Neural cell (in vitro differentiated cells): ENCODE measurements around the gene UTP14C.

Experiments
- EP300 ChIP-seq: fragments of 450-650 bp; conservative IDR thresholded peaks from 2 replicates; pipeline ENCODE4 v1.6.1; 2014; ENCODE audit warnings: antibody characterized with exemption, mild to moderate bottlenecking, moderate library complexity; ENCODE audit not compliant: poor library complexity, severe bottlenecking
- EZH2 ChIP-seq: fragments of 200-600, 300-800 bp; shearing (Covaris generic), sonication (generic); IDR thresholded peaks from 2 replicates; pipeline ENCODE4 v1.6.1; 2014; ENCODE audit warnings: antibody characterized with exemption, low read length, borderline replicate concordance, mild to moderate bottlenecking; ENCODE audit not compliant: insufficient read depth, poor library complexity, severe bottlenecking
- MXI1 ChIP-seq: fragments of 450-650 bp; conservative IDR thresholded peaks from 2 replicates; pipeline ENCODE4 v1.6.1; 2014; ENCODE audit warnings: antibody characterized with exemption, mild to moderate bottlenecking; ENCODE audit not compliant: poor library complexity, severe bottlenecking
- POLR2AphosphoS5 ChIP-seq: IDR thresholded peaks from 2 replicates; pipeline ENCODE4 v1.6.1; 2012
- RAD21 ChIP-seq: fragments of 450-650 bp; conservative IDR thresholded peaks from 2 replicates; pipeline ENCODE4 v1.6.1; 2014; ENCODE audit warnings: antibody characterized with exemption, mild to moderate bottlenecking, moderate library complexity
- SMC3 ChIP-seq: fragments of 450-650 bp; conservative IDR thresholded peaks from 2 replicates; pipeline ENCODE4 v1.6.1; 2014; ENCODE audit warnings: antibody characterized with exemption, mild to moderate bottlenecking, moderate library complexity; ENCODE audit not compliant: poor library complexity
- TAF1 ChIP-seq: IDR thresholded peaks from 2 replicates; pipeline ENCODE4 v1.6.1; 2012; ENCODE audit warnings: low read depth
- TF ChIP-seq, protein P1 (sequence below): fragments of 450-650 bp; IDR thresholded peaks from 2 replicates; pipeline ENCODE4 v1.5.1; 2014; ENCODE audit warnings: antibody characterized with exemption, mild to moderate bottlenecking, moderate library complexity; ENCODE audit not compliant: poor library complexity, severe bottlenecking
- TF ChIP-seq, protein P2 (sequence below): IDR thresholded peaks from 2 replicates; pipeline ENCODE4 v1.6.1; 2012; ENCODE audit warnings: borderline replicate concordance

DNA sequence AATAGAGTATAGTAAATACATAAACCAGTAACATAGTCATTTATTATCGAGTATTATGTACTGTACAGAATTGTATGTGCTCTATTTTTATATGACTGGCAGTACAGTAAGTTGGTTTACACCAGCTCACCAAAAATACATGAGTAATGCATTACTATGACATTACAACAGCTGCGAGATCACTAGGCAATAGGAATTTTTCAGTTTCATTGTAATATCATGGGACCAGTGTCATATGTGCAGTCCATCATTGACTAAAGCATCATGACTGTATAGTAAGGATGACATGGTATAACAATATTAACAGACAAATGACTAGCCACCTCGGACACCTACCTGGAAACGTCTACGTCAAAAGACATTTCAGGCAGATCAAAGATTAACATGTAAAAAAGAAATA, 46.9 kb upstream of the UTP14C start:
- TF ChIP-seq, protein P1, sequence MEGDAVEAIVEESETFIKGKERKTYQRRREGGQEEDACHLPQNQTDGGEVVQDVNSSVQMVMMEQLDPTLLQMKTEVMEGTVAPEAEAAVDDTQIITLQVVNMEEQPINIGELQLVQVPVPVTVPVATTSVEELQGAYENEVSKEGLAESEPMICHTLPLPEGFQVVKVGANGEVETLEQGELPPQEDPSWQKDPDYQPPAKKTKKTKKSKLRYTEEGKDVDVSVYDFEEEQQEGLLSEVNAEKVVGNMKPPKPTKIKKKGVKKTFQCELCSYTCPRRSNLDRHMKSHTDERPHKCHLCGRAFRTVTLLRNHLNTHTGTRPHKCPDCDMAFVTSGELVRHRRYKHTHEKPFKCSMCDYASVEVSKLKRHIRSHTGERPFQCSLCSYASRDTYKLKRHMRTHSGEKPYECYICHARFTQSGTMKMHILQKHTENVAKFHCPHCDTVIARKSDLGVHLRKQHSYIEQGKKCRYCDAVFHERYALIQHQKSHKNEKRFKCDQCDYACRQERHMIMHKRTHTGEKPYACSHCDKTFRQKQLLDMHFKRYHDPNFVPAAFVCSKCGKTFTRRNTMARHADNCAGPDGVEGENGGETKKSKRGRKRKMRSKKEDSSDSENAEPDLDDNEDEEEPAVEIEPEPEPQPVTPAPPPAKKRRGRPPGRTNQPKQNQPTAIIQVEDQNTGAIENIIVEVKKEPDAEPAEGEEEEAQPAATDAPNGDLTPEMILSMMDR: no peak
- TF ChIP-seq EZH2 (no peak), POLR2AphosphoS5 (no peak), EP300 (no peak), SMC3 (no peak), RAD21 (no peak), TAF1 (no peak), MXI1 (no peak)
- TF ChIP-seq, protein P2, sequence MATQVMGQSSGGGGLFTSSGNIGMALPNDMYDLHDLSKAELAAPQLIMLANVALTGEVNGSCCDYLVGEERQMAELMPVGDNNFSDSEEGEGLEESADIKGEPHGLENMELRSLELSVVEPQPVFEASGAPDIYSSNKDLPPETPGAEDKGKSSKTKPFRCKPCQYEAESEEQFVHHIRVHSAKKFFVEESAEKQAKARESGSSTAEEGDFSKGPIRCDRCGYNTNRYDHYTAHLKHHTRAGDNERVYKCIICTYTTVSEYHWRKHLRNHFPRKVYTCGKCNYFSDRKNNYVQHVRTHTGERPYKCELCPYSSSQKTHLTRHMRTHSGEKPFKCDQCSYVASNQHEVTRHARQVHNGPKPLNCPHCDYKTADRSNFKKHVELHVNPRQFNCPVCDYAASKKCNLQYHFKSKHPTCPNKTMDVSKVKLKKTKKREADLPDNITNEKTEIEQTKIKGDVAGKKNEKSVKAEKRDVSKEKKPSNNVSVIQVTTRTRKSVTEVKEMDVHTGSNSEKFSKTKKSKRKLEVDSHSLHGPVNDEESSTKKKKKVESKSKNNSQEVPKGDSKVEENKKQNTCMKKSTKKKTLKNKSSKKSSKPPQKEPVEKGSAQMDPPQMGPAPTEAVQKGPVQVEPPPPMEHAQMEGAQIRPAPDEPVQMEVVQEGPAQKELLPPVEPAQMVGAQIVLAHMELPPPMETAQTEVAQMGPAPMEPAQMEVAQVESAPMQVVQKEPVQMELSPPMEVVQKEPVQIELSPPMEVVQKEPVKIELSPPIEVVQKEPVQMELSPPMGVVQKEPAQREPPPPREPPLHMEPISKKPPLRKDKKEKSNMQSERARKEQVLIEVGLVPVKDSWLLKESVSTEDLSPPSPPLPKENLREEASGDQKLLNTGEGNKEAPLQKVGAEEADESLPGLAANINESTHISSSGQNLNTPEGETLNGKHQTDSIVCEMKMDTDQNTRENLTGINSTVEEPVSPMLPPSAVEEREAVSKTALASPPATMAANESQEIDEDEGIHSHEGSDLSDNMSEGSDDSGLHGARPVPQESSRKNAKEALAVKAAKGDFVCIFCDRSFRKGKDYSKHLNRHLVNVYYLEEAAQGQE: no peak
